ENCODE measurements around the gene TMEFF1.
"Not testable (repeated sequence)": the region's sequence is repeated elsewhere in the genome, so short reads cannot be mapped to it uniquely, and the experiment has no call there.

DNA sequence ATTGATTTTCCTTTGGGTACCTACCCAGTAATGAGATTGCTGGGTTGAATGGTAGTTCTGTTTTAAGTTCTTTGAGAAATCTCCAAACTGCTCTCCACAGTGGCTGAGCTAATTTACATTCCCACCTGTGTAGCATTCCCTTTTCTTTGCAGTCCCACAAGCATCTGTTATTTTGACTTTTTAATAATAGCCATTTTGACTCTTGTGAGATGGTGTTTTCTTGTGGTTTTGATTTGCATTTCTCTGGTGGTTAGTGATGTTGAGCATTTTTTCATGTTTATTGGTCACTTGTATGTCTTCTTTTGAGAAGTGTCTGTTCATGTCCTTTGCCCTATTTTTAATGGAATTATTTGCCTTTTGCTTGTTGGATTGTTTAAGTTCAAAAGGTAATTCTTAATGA, 34.4 kb downstream of the TMEFF1 start:
- not testable (repeated sequence) for TF ChIP-seq POLR2A (IDR thresholded peaks at IDR 0.05; ENCODE audit: low read length); GATA1 (IDR thresholded peaks at IDR 0.05; ENCODE audit: low read depth, low read length)
